Nephron progenitor cell (in vitro differentiated cells): ENCODE results near the gene ARRB1.

Source experiments
- DNase-seq: peaks from one replicate; pipeline ENCODE4 v3.0.0; 2021
- H3K27ac Mint-ChIP-seq: 2 replicates; pipeline ENCODE4 v1.8.0; 2021; ENCODE audit warnings: mild to moderate bottlenecking, moderate library complexity, mixed read lengths
- H3K27me3 Mint-ChIP-seq: 2 replicates; pipeline ENCODE4 v1.8.0; 2021; ENCODE audit warnings: mild to moderate bottlenecking, low read depth, mixed read lengths; ENCODE audit not compliant: poor library complexity
- H3K36me3 Mint-ChIP-seq: 2 replicates; pipeline ENCODE4 v1.8.0; 2021; ENCODE audit warnings: low read depth, mixed read lengths
- H3K4me1 Mint-ChIP-seq: 2 replicates; pipeline ENCODE4 v1.8.0; 2021; ENCODE audit warnings: mixed read lengths
- H3K4me3 Mint-ChIP-seq: 2 replicates; pipeline ENCODE4 v1.8.0; 2021; ENCODE audit warnings: mild to moderate bottlenecking, moderate library complexity, mixed read lengths
- H3K9me3 Mint-ChIP-seq: 2 replicates; pipeline ENCODE4 v1.8.0; 2021; ENCODE audit warnings: mild to moderate bottlenecking, moderate library complexity, mixed read lengths
- CTCF ChIP-seq: fragments of 200-600 bp; sonication (generic); IDR thresholded peaks from 2 replicates; pipeline ENCODE4 v1.5.0; 2021; ENCODE audit warnings: antibody characterized with exemption

ARRB1 gene

DNA sequence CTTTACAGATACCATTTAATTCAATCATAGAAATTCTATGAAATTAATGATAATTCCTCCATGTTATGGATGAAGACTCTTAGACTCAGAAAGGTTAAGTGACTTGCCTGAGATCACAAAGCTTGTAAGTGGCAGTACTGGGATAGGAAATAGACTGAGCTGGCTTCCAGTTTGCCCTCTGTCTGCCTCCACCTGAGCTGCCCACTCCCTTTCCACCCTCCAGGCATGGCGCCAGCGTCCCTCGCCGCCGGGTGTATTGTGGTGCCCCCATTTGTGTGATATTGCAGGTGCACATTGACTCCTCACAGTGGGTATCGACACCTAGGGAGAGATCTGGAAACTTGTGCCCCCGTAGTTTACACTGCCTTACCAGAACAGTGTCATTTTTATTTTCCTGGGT lies 38.5 kb upstream of the ARRB1 start:
- no peaks in the 10 kb centered on the region for H3K9me3 Mint-ChIP-seq
- no peak for TF ChIP-seq CTCF
- H3K4me3 Mint-ChIP-seq = no peak overlapping the region
- H3K36me3 Mint-ChIP-seq = no peaks in the 10 kb centered on the region
- DNase-seq = no peak
- no peaks in the 10 kb centered on the region for H3K4me1 Mint-ChIP-seq
- no peak overlapping the region for H3K27ac Mint-ChIP-seq
- peaks cover 43% of the 10 kb centered on the region for H3K27me3 Mint-ChIP-seq

GRCh38 chr11:75389276-75389605 lies 37.8 kb upstream of the ARRB1 start:
- H3K27me3 Mint-ChIP-seq = peaks cover 44% of the 10 kb centered on the region
- no peak for DNase-seq
- H3K9me3 Mint-ChIP-seq = no peaks in the 10 kb centered on the region
- no peak overlapping the region for H3K4me3 Mint-ChIP-seq
- H3K4me1 Mint-ChIP-seq = peaks cover 4% of the 10 kb centered on the region
- H3K36me3 Mint-ChIP-seq = no peaks in the 10 kb centered on the region
- TF ChIP-seq CTCF = no peak
- H3K27ac Mint-ChIP-seq = no peak overlapping the region

GRCh38 chr11:75388386-75389275 lies 37.2 kb upstream of the ARRB1 start:
- Mint-ChIP-seq H3K4me1 (peaks cover 5% of the 10 kb centered on the region), H3K36me3 (no peaks in the 10 kb centered on the region), H3K9me3 (no peaks in the 10 kb centered on the region), H3K27me3 (peaks cover 47% of the 10 kb centered on the region), H3K27ac (no peak overlapping the region), H3K4me3 (no peak overlapping the region)
- DNase-seq = peak; percentile 60
- peak; percentile 75 for TF ChIP-seq CTCF

GRCh38 chr11:75387736-75388294 lies 36.4 kb upstream of the ARRB1 start:
- H3K36me3 Mint-ChIP-seq = no peaks in the 10 kb centered on the region
- H3K4me1 Mint-ChIP-seq = peaks cover 12% of the 10 kb centered on the region
- TF ChIP-seq CTCF = no peak
- no peaks in the 10 kb centered on the region for H3K9me3 Mint-ChIP-seq
- DNase-seq = no peak
- no peak overlapping the region for H3K27ac Mint-ChIP-seq
- H3K27me3 Mint-ChIP-seq = peaks cover 43% of the 10 kb centered on the region
- no peak overlapping the region for H3K4me3 Mint-ChIP-seq

GRCh38 chr11:75386942-75387630 lies 35.6 kb upstream of the ARRB1 start:
- Mint-ChIP-seq H3K4me3 (no peak overlapping the region), H3K36me3 (no peaks in the 10 kb centered on the region), H3K9me3 (no peaks in the 10 kb centered on the region), H3K4me1 (peaks cover 12% of the 10 kb centered on the region), H3K27me3 (peaks cover 41% of the 10 kb centered on the region), H3K27ac (no peak overlapping the region)
- TF ChIP-seq CTCF = no peak
- no peak for DNase-seq
